ENCODE results near the gene UBTD1. TPM values are rescaled to one million over a fixed set of nuclear protein-coding genes. Genes with fewer than 3 reads are reported as not detected.

Gene UBTD1
- total RNA-seq, 1 donor from 2014 or later = 32.5 TPM

DNA sequence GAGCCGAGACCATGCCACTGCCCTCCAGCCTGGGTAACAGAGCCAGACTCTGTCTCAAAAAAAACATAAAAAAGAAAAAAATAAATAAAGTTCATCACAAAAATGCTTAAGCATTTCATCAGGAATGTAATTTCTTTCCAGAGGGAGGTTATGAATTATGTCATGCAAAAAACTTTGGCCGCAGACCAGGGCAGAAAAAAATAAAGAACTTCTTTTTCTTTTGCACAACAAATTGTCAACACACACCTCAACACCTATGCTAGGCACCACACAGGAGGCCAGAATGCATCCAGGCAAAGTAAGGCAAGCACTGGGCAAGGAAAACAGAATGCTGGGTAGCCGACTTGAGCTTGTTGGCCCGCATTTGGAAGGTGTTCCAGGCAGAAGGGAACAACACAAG, 94.7 kb downstream of the UBTD1 start:
- Histone ChIP-seq H3K36me3 (ENCODE audit: control insufficient read depth, insufficient read depth, low read length) (no peaks in the 10 kb centered on the region), H3K27me3 (ENCODE audit: control insufficient read depth, insufficient read depth, low read length) (no peaks in the 10 kb centered on the region), H3K4me3 (ENCODE audit: low read depth, low read length) (no peak overlapping the region)
- no peak for DNase-seq (ENCODE audit: low read depth)
- TF ChIP-seq CTCF (IDR thresholded peaks at IDR 0.05; ENCODE audit: insufficient read depth, low read length, poor library complexity, severe bottlenecking) = no peak

GRCh38 chr10:97596101-97597082, 97.7 kb downstream of the UBTD1 start:
- DNase-seq (ENCODE audit: low read depth) = peak; percentile 72
- H3K4me3 ChIP-seq (ENCODE audit: low read depth, low read length) = no peak overlapping the region
- peak; percentile 7 for TF ChIP-seq CTCF (IDR thresholded peaks at IDR 0.05; ENCODE audit: insufficient read depth, low read length, poor library complexity, severe bottlenecking)
- H3K36me3 ChIP-seq (ENCODE audit: control insufficient read depth, insufficient read depth, low read length) = no peaks in the 10 kb centered on the region
- no peaks in the 10 kb centered on the region for H3K27me3 ChIP-seq (ENCODE audit: control insufficient read depth, insufficient read depth, low read length)

- H3K4me3 ChIP-seq (ENCODE audit: low read depth, low read length) = no peak overlapping the region
- TF ChIP-seq CTCF (IDR thresholded peaks at IDR 0.05; ENCODE audit: insufficient read depth, low read length, poor library complexity, severe bottlenecking) = no peak
- H3K27me3 ChIP-seq (ENCODE audit: control insufficient read depth, insufficient read depth, low read length) = no peaks in the 10 kb centered on the region
- no peak for DNase-seq (ENCODE audit: low read depth)
- H3K36me3 ChIP-seq (ENCODE audit: control insufficient read depth, insufficient read depth, low read length) = no peaks in the 10 kb centered on the region
These were observed 99.1 kb downstream of the UBTD1 start for GRCh38 chr10:97597778-97598177.

DNA sequence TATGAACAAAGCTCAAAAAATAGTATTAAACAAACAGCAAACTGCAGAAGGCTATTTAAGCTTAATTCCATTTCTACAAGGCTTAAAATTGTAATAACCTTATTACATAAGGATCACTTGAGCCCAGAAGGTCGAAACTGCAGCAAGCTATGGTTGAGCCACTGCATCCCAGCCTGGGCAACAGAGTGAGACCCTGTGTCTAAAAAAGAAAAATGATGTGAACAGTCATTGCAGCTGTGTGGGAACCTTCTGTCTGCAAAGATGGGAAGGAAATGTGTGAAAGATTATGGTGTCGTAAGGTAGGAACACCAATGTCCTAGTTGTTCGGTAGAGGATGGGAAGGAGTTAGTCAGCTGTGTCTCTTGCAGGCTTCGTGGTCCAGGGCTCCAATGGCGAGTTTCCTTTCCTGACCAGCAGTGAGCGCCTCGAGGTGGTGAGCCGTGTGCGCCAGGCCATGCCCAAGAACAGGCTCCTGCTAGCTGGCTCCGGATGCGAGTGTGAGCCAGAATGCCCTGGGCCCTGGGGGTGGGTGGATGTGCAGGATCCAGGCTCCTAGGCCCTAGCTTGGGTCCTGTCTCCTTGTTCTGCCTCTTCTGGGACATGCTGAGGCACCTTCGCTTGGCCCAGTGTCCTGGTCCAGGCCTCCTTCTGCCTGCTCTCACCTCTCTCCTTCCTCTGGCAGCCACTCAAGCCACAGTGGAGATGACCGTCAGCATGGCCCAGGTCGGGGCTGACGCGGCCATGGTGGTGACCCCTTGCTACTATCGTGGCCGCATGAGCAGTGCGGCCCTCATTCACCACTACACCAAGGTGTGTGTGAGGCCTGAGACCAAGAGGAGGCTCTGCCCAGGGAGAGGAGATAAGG, 99.9 kb downstream of the UBTD1 start:
- Histone ChIP-seq H3K27me3 (ENCODE audit: control insufficient read depth, insufficient read depth, low read length) (no peaks in the 10 kb centered on the region), H3K4me3 (ENCODE audit: low read depth, low read length) (no peak overlapping the region), H3K36me3 (ENCODE audit: control insufficient read depth, insufficient read depth, low read length) (no peaks in the 10 kb centered on the region)
- TF ChIP-seq CTCF (IDR thresholded peaks at IDR 0.05; ENCODE audit: insufficient read depth, low read length, poor library complexity, severe bottlenecking) = no peak
- no peak for DNase-seq (ENCODE audit: low read depth)

DNA sequence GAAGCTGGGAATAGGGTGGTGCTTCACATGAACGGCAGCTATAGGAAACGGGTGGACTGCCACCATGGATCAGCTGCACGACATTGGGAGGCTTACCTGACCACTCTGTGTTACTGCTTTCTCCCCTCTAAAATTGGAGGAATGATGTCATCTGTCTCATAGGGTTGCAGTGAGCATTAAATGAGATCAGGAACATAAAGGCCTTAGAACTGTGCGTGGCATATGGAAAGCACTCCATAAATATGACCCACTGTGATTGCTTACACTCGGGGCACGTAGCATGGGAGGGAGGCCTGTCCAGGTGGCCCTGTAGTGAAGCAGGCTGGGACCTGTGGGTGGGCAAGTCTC, 100.5 kb downstream of the UBTD1 start:
- H3K4me3 ChIP-seq (ENCODE audit: low read depth, low read length) = no peak overlapping the region
- DNase-seq (ENCODE audit: low read depth) = no peak
- no peaks in the 10 kb centered on the region for H3K36me3 ChIP-seq (ENCODE audit: control insufficient read depth, insufficient read depth, low read length)
- H3K27me3 ChIP-seq (ENCODE audit: control insufficient read depth, insufficient read depth, low read length) = no peaks in the 10 kb centered on the region
- TF ChIP-seq CTCF (IDR thresholded peaks at IDR 0.05; ENCODE audit: insufficient read depth, low read length, poor library complexity, severe bottlenecking) = no peak

All from kidney epithelial cell (primary cell).